NCI-H1694 (cell line): ENCODE measurements around the gene RC3H1.
"Not testable (repeated sequence)": the region's sequence is repeated elsewhere in the genome, so short reads cannot be mapped to it uniquely, and the experiment has no call there.

ENCODE experiments used
- DNase-seq: peaks from one replicate; lab custom pipeline; 2025; lab: John Stamatoyannopoulos, UW

RC3H1 gene, protein sequence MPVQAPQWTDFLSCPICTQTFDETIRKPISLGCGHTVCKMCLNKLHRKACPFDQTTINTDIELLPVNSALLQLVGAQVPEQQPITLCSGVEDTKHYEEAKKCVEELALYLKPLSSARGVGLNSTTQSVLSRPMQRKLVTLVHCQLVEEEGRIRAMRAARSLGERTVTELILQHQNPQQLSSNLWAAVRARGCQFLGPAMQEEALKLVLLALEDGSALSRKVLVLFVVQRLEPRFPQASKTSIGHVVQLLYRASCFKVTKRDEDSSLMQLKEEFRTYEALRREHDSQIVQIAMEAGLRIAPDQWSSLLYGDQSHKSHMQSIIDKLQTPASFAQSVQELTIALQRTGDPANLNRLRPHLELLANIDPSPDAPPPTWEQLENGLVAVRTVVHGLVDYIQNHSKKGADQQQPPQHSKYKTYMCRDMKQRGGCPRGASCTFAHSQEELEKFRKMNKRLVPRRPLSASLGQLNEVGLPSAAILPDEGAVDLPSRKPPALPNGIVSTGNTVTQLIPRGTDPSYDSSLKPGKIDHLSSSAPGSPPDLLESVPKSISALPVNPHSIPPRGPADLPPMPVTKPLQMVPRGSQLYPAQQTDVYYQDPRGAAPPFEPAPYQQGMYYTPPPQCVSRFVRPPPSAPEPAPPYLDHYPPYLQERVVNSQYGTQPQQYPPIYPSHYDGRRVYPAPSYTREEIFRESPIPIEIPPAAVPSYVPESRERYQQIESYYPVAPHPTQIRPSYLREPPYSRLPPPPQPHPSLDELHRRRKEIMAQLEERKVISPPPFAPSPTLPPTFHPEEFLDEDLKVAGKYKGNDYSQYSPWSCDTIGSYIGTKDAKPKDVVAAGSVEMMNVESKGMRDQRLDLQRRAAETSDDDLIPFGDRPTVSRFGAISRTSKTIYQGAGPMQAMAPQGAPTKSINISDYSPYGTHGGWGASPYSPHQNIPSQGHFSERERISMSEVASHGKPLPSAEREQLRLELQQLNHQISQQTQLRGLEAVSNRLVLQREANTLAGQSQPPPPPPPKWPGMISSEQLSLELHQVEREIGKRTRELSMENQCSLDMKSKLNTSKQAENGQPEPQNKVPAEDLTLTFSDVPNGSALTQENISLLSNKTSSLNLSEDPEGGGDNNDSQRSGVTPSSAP

DNA sequence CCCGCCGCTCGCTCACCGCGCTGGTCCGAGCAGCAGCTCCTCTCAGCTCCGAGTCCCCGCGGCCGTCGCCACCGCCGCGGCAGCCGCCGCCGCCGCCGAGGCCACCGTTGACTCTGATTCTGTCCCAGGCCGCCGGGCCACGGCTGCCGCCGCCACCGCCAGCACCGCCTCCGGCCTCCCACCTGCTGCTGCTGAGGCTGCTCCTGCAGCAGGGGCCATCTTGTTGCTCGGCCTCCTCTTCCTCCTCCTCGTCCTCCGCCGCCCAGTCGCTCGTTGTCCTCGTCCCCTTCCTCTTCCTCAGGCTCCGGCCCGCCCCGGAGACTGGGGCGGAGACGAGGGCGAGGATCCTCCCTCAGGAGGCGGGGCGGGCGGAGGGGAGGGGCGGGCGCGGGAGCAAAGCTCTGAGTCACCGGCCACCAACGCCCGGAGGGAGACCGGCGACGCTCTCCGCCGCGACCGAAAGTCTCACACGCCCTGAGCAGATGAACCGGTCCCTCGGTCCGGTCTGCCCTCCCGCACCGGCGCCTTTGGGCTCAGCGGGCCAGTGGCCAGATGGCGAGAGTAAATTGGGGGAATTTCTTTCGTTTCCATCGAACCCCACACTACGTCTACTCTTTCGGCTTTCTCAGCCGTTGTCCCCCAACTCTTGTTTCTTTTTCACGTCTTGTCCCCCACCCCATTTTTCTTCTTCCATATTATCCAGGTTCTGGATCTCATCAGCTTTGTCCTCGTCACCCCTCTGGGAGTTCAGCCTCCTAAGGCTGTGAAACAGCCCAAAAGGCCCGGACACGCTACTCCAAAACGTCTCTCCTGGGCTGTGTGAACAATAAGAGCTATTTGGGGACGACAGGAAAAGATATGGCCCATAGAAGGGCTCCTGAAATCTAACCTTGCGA is at the start of gene RC3H1:
TSS of gene RC3H1 (minus strand) at position 278 of the 896 bp plus-strand sequence. CDS start 29,372 bp downstream, outside the sequence.
- peak; percentile 55 for DNase-seq

DNA sequence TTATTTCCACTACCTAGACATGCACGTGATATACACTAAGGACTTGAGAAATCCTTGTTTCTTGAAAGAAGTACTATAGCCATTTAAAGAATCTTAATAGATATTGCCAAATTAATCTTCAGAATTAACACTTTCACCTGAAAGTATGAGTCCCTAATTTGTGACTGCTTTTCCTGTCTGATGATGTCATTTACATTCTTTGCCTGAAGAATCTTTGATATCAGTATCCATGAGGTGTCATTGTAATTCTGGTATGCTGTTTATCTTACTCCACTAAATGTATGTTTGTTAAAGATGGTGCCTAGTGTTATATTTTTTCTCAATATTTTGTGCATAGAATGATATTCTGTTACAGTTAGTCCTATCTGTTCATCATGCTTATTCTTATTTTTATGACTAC is 48.5 kb upstream of the RC3H1 start:
- no peak for DNase-seq

DNA sequence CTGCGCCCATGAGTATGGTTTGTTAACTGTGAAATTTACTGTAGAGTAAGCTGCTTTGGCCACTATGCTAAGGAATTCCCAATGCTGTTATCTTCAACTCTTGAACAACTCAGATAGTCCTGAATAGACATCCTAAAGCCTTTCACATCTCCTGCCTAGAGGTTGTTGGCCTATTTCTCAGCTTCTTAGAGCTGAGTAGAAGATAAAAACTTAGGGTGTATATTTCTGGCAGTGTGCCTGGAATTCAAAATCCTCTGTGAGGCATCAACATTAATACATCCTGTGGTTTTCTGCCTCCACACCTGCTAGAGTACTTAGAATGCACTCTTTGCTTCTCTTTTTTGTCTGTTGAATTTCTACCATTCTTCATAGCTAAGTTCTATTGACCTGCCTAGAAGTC is 45.8 kb upstream of the RC3H1 start:
- no peak for DNase-seq

DNA sequence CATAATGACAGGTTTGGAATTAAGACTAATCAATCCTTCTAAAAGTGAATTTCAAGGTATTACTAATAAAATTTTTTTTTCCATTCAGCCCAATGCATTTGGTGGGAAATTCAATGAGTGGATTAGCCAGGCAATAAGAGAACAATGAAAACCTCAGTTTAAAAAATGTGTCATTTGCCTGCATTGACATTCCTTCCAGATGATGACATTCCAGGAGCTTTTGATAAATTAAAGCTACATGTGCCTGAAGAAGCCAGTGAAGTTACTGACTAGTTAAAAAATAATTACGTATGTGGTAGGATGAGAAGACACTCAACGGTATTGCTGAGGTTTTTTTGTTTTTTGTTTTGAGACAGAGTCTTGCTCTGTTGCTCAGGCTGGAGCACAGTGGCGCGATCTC is 37.9 kb upstream of the RC3H1 start:
- no peak for DNase-seq

DNA sequence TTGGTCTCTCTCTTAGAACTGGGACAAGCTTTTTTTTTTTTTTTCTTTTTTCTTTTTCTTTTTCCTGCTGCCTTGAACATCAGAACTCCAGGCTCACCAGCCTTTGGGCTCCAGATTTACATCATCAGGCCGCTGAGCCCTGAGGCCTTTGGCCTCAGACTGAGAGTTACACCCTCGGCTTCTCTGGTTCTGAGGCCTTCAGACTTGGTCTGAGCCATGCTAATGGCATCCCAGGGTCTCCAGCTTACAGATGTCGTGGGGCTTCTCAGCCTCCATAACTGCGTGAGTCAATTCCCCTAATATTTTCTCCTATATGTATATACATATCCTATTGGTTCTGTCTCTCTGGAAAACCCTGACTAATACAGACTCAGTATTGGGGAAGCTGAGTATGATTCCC is 36.5 kb upstream of the RC3H1 start:
- DNase-seq, result no peak

DNA sequence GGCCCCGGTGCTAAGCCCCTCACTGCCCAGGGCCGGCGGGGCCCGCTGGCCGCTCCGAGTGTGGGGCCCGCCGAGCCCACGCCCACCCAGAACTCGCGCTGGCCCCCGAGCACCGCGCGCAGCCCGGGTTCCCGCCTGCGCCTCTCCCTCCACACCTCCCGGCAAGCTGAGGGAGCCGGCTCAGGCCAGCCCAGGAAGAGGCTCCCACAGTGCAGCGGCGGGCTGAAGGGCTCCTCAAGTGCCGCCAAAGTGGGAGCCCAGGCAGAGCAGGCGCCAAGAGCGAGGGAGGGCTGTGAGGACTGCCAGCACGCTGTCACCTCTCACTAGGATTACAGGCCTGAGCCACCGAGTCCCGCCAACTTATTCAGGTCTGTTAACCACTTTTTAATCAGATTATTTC is 34.5 kb upstream of the RC3H1 start:
- DNase-seq, result not testable (repeated sequence)

DNA sequence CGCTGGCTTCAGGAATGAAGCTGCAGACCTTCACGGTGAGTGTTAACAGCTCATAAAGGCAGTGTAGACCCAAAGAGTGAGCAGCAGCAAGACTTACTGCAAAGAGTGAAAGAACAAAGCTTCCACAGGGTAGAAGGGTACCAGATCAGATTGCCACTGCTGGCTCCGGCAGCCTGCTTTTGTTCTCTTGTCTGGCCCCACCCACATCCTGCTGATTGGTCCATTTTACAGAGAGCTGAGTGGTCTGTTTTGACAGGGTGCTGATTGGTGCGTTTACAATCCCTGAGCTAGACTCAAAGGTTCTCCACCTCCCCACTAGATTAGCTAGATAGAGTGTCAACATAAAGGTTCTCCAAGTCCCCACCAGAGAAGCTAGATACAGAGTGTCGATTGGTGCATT is 33.6 kb upstream of the RC3H1 start:
- not testable (repeated sequence) for DNase-seq

DNA sequence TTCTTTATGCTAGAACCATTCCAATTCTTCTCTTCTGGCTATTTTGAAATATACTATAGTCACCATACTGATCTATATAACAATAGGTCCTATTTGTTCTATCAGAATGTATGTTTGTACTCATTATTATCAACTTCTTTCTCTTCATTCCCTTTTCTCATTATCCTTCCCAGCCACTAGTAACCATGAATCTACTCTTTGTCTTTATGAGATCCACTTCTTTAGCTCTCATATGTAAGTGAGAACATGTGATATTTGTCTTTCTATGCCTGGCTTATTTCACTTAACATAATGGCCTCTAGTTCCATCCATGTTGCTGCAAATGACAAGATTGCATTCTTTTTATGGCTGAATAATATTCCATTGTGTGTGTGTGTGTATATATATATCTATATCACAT is 31.7 kb upstream of the RC3H1 start:
- no peak for DNase-seq

DNA sequence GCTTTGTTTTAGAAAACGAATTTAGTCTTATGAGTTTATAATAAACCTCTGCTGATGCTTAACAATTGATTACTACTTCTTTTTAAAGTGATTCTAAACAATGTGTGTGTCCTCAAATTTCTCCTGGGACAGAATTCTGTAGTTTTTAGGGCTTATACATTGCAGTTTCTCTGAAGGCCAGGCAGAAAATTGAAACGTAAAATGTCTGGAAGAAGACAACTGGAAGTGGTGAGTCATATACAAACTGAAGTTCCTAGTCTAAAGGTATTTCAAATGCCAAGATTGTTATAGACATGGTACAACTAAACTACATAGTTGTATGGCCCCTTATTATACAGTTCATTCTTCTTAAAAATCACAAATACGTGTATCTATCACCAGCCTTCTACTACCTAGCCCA is 30.5 kb upstream of the RC3H1 start:
- no peak for DNase-seq

DNA sequence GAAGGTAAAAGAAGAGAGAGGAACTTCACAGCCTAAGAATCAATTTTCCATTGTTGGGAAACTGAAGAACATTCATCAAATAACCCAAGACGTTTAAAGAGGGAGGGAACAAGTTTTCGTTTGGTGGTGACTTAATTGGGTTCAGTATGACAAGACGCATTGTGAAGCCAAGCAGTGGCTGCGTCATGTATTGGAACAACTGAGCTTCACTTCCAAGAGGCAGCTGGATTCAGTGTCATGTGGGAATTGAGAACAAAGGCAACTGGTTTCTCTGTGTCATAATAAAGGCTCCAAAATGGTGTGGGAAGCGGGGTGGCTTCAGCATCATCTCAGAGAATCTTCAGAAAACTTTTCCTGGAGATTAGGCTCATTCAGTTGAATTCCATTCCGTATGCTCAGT is 29.8 kb upstream of the RC3H1 start:
- no peak for DNase-seq

DNA sequence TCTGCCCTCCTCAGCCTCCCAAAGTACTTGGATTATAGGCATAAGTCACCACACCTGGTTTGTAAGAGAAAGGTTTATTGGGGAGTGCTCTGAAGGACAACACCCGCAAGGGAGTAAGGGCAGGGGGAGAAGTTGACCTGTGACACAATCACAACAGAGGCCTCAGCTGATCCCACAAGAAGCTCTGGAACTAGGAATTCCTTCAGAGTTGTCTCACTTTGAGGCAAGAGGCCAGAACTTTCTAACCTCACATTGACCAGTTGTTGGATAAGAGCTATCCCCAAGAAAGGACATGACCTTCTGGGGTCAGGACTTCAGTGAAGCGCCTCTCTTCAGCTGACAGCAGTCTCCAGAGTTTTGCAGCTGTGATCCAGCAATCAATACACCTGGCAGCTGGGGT is 27.4 kb upstream of the RC3H1 start:
- DNase-seq, result no peak

DNA sequence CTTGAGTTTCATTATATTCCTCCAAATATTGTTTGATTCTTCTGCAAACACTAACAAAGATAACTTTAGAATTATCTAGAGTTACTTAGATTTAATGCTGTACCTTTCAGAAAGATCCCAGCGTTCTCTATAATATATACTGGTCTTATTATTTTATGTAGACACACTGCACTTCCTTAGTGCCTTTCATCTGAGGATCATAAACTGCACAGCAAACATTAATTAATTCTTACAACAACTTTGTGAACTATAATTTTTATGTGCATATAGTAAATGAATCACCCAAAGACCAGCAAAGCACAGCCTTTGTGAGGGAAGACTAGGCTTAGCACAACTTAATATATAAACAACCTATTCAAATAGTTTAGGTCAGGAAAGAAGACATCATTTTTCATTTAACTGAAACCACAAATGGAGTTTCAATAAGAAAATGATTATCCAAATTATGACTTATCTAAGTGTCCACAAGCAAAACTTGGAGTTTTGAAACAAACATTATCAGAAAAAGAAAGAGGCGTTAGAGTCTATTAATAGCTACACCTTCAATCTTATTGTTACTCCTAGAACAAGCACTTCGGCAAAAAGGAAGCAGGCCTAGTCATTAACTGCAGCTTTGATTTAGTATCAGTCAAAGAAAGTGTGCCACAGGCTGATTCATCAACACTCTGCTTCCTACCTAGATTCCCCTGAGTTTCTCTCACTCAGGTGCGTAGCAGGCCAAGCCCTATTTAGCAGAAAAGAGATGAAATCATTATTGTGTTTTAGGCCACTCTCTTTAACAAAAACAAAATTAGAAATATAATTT is 22.5 kb upstream of the RC3H1 start:
- no peak for DNase-seq

DNA sequence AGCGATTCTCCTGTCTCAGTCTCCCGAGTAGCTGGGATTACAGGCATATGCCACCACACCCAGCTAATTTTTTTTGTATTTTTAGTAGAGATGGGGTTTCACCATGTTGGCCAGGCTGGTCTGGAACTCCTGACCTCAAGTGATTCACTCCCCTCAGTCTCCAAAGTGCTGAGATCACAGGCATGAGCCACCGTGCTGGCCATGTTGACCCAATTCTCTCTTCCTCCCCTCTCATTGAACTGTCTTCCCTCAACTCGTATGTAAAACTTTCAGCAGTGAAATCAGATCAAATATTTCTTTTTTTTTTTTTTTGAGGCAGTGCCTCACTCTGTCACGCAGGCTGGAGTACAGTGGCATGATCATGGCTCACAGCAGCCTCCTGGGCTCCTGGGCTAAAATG is 20.4 kb upstream of the RC3H1 start:
- not testable (repeated sequence) for DNase-seq

DNA sequence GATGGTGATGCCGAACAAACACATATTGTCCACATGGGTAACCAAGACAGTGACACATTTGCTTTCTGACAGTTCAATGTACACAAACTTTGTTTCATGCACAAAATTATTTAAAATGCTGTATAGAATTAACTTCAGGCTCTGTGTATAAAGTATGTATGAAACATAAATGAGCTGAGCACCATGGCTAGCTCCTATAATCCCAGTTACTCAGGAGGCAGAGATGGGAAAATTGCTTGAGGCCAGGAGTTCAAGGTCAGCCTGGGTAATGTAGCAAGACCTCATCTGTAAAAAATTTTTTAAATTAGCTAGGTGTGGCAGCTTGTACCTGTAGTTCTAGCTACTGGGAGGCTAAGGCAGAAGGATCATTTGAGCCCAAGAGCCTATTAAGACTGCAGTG is 19.2 kb upstream of the RC3H1 start:
- no peak for DNase-seq

DNA sequence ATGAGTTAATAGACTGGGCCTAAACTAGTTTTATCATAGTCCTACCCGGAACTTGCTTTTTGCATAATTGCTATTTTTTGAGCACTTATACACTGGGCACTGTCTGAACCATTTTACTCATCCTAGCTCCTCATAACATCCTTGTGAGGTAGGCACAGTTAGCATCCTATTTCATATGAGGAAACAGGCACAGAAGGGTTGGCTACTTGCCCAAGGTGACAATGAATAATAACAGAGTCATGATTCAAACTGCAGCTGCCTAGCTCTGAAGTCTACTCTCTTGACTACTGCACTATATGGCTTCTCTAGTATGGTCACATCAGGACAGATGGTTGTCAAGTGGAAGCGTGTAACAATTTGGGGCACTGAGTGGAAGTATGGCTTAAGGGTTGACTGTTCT is 18.2 kb upstream of the RC3H1 start:
- peak; percentile 92 for DNase-seq

DNA sequence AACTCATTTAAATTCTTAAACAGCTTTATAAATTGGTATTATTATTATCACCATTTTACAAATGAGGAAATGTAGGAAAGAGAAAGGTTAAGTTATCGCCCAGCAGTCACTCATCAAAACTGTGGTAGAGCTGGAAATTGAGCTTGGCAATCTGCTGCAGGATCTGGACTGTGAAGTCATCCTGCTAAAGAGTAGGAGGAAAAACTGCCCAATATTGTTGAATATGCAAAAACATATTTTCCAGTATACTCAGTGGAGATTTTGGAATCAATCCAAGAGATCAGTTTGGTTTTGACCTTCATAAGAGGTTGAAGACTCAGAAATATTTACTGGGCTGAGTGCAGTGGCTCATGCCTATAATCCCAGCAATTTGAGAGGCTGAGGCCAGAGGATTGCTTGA is 16.9 kb upstream of the RC3H1 start:
- DNase-seq, result no peak

DNA sequence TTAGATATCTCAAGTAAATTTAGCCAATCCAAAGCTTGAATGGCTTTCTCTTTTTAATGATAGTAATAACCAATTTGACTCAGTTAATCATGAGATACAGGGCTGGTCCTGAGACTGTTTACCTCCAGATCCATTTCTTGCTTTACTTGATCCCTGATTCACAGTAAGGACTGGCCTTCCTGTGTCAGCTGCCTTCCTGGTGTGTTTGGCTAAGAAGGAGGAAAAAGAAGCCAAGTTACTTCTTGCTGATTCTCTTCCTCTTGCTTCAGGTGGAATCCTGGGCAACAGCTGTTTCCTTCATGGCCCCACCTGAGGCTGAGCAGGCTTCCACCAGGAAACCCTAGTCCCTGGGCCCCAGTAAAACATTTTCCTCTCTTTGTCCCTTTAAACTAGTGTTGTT is 14.6 kb upstream of the RC3H1 start:
- DNase-seq, result no peak

DNA sequence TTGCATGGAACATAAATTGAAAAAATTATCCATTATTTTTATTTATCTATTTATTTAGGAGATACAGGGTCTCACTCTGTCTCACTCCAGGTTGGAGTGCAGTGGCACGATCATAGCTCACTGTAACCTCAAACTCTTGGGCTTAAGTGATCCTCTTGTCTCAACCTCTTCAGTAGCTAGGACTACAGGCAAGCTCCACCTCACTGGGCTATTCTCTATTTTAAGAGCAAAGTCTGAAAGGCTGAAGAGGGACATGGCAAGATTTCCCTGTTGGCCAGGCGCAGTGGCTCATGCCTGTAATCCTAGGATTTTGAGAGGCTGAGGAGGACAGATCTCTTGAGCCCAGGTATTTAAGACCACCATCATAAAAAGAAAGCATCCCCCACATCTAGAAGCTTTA is 14.0 kb upstream of the RC3H1 start:
- no peak for DNase-seq

DNA sequence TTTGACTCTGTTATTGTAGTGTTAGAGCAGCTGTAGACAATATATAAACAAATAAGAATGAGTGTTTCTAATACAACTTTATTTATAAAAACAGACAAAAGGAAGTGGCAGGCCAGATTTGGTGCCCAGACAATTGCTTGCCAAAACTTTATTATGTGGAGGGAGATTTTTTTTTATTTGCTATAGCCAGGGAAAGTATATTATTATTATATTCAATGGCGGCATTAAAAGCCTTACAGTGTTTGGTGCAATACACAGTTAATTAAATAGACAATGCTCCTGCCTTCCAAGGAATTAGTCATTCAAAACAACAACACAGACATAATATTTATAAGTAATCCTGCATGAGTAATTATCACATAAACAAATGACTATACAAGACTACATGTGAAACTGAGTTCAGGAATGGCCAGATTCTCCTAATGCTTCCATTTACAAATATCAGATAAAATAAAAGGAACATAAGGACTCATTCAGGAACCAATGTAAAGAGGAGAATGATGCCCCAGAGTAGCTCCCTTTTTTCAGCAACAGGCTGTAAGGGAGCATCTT is 10.6 kb upstream of the RC3H1 start:
- DNase-seq, result no peak

DNA sequence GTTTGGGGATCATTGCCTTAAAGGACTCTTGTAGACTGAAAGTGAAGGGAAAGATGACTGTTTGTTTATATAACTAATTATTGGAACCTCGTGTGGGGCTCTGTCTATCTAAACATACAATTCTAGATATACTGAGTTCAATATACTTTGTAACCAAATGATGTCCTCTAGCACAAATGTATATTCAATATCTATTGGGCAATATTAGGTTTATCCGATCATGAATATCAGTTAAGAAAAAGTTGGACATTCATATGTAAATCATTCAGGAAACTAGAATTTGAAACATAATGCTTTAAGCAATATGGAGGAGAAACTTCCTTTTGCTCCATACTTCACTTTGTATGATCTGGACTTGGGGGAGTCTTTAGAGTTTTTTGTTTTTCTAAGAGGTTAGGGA is 8.9 kb upstream of the RC3H1 start:
- DNase-seq, result no peak

DNA sequence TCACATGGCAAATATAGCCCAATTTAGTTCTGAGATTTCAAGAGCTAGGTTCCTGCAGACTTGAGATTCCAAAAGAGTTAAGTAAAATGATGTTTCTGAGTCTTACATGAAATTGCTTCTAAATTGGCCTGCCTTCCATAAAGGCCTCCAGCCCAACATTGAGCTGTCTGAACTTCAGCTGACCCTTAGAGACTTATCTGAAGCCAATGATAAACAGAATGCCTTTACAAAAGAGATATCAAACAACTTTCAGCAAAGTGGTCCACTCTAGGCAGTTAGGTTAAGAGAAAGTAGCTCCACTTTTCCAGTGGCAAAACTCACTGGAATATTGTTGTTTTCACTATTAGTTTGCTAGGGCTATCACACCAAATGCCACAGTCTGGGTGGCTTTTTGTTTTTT is 6.3 kb upstream of the RC3H1 start:
- DNase-seq, result no peak
